WTC11 (cell line): ENCODE results near the gene SMARCD2. TPM values are rescaled to one million over a fixed set of nuclear protein-coding genes. Genes with fewer than 3 reads are reported as not detected.

Experiments
- ARID4B ChIP-seq: sonication (generic); formaldehyde crosslinking; IDR thresholded peaks from 2 replicates; pipeline ENCODE4 v1.8.0; 2023; ENCODE audit warnings: missing genetic modification reagents, mild to moderate bottlenecking, borderline replicate concordance
- CBFB ChIP-seq: sonication (generic); formaldehyde crosslinking; IDR thresholded peaks from 2 replicates; pipeline ENCODE4 v1.8.1; 2022; ENCODE audit warnings: mild to moderate bottlenecking, low read depth, missing genetic modification reagents
- CREB1 ChIP-seq: sonication (generic); formaldehyde crosslinking; IDR thresholded peaks from 2 replicates; pipeline ENCODE4 v1.8.0; 2023; ENCODE audit warnings: mild to moderate bottlenecking, missing genetic modification reagents
- ELF4 ChIP-seq: sonication (generic); formaldehyde crosslinking; IDR thresholded peaks from 2 replicates; pipeline ENCODE4 v1.8.1; 2022; ENCODE audit warnings: low read depth, mild to moderate bottlenecking, moderate library complexity, missing genetic modification reagents
- ERG ChIP-seq: fragments of 250-450 bp; sonication (Bioruptor Pico); IDR thresholded peaks from 2 replicates; pipeline ENCODE4 v1.8.0; 2021; ENCODE audit warnings: mild to moderate bottlenecking
- ESRRA ChIP-seq: sonication (generic); formaldehyde crosslinking; IDR thresholded peaks from 2 replicates; pipeline ENCODE4 v1.8.1; 2022; ENCODE audit warnings: mild to moderate bottlenecking, missing genetic modification reagents, borderline replicate concordance
- FOXJ3 ChIP-seq: sonication (generic); formaldehyde crosslinking; IDR thresholded peaks from 2 replicates; pipeline ENCODE4 v1.9.0; 2021; ENCODE audit warnings: missing genetic modification reagents, mild to moderate bottlenecking, borderline replicate concordance
- IRF1 ChIP-seq: sonication (generic); formaldehyde crosslinking; IDR thresholded peaks from 2 replicates; pipeline ENCODE4 v1.8.0; 2023; ENCODE audit warnings: missing genetic modification reagents
- IRF2 ChIP-seq: sonication (generic); formaldehyde crosslinking; IDR thresholded peaks from 2 replicates; pipeline ENCODE4 v1.8.0; 2022; ENCODE audit warnings: low read depth, missing genetic modification reagents, borderline replicate concordance
- JAZF1 ChIP-seq: fragments of 250-450 bp; sonication (Bioruptor Pico); IDR thresholded peaks from 2 replicates; pipeline ENCODE4 v1.9.0; 2021; ENCODE audit warnings: moderate library complexity, mild to moderate bottlenecking, inconsistent platforms
- MLX ChIP-seq: sonication (generic); formaldehyde crosslinking; IDR thresholded peaks from 2 replicates; pipeline ENCODE4 v1.8.1; 2023; ENCODE audit warnings: mild to moderate bottlenecking, missing genetic modification reagents, moderate library complexity
- MXD4 ChIP-seq: fragments of 250-450 bp; sonication (Bioruptor Pico); IDR thresholded peaks from 2 replicates; pipeline ENCODE4 v1.8.0; 2021; ENCODE audit warnings: mild to moderate bottlenecking, moderate library complexity, borderline replicate concordance
- NFATC4 ChIP-seq: fragments of 250-450 bp; sonication (Bioruptor Pico); IDR thresholded peaks from 2 replicates; pipeline ENCODE4 v1.9.0; 2021; ENCODE audit warnings: mild to moderate bottlenecking
- NFE2L1 ChIP-seq: sonication (generic); formaldehyde crosslinking; IDR thresholded peaks from 2 replicates; pipeline ENCODE4 v1.8.1; 2023; ENCODE audit warnings: missing genetic modification reagents
- RORB ChIP-seq: fragments of 250-450 bp; sonication (Bioruptor Pico); IDR thresholded peaks from 2 replicates; pipeline ENCODE4 v1.9.0; 2021; ENCODE audit warnings: mild to moderate bottlenecking
- SMAD4 ChIP-seq: sonication (generic); formaldehyde crosslinking; IDR thresholded peaks from 2 replicates; pipeline ENCODE4 v1.8.0; 2022; ENCODE audit warnings: mild to moderate bottlenecking, missing genetic modification reagents
- TP53 ChIP-seq: sonication (generic); formaldehyde crosslinking; IDR thresholded peaks from 2 replicates; pipeline ENCODE4 v1.8.1; 2023; ENCODE audit warnings: mild to moderate bottlenecking, missing genetic modification reagents
- ZNF138 ChIP-seq: sonication (generic); formaldehyde crosslinking; conservative IDR thresholded peaks from 2 replicates; pipeline ENCODE4 v1.8.1; 2022; ENCODE audit warnings: mild to moderate bottlenecking, moderate library complexity, missing genetic modification reagents
- ZNF219 ChIP-seq: sonication (generic); formaldehyde crosslinking; IDR thresholded peaks from 2 replicates; pipeline ENCODE4 v1.8.0; 2023; ENCODE audit warnings: missing genetic modification reagents, mild to moderate bottlenecking, borderline replicate concordance
- ZNF263 ChIP-seq: sonication (generic); formaldehyde crosslinking; IDR thresholded peaks from 2 replicates; pipeline ENCODE4 v1.8.1; 2022; ENCODE audit warnings: low read depth, mild to moderate bottlenecking, moderate library complexity, missing genetic modification reagents
- ZNF317 ChIP-seq: sonication (generic); formaldehyde crosslinking; IDR thresholded peaks from 2 replicates; pipeline ENCODE4 v1.8.1; 2023; ENCODE audit warnings: low read depth, mild to moderate bottlenecking, moderate library complexity, missing genetic modification reagents, borderline replicate concordance
- ZNF396 ChIP-seq: fragments of 250-450 bp; sonication (Bioruptor Pico); IDR thresholded peaks from 2 replicates; pipeline ENCODE4 v1.8.0; 2021; ENCODE audit warnings: mild to moderate bottlenecking, moderate library complexity, borderline replicate concordance
- ZNF416 ChIP-seq: fragments of 250-450 bp; sonication (Bioruptor Pico); IDR thresholded peaks from 2 replicates; pipeline ENCODE4 v1.9.0; 2021; ENCODE audit warnings: mild to moderate bottlenecking, inconsistent platforms
- ZNF425 ChIP-seq: fragments of 250-450 bp; sonication (Bioruptor Pico); conservative IDR thresholded peaks from 2 replicates; pipeline ENCODE4 v1.9.0; 2021; ENCODE audit warnings: mild to moderate bottlenecking
- ZNF532 ChIP-seq: fragments of 250-450 bp; sonication (Bioruptor Pico); IDR thresholded peaks from 2 replicates; pipeline ENCODE4 v1.9.0; 2021; ENCODE audit warnings: mild to moderate bottlenecking, borderline replicate concordance
- total RNA-seq: library from RNA; stranded (reverse); gene quantifications from 3 replicates; pipeline ENCODE4 v1.2.3, GENCODE V29; 2021

SMARCD2 gene
- total RNA-seq, 1 experiment from 2014 or later, result 106 TPM

- TF ChIP-seq ZNF219 (CRISPR knock-in tag) (no peak; the same call in 1 of the 2 replicates), CREB1 (CRISPR knock-in tag) (peak; percentile 91), NFE2L1 (CRISPR knock-in tag) (peak; percentile 98), ERG (CRISPR knock-in tag) (no peak), NFATC4 (CRISPR knock-in tag) (no peak), ARID4B (CRISPR knock-in tag) (peak; percentile 32; the same call in 1 of the 2 replicates), ZNF138 (CRISPR knock-in tag) (peak; percentile 82), IRF1 (CRISPR knock-in tag) (peak; percentile 81), IRF2 (0 out of 2 replicates have a peak, but pooled peaks have one; percentile 85), JAZF1 (CRISPR knock-in tag) (no peak), MXD4 (CRISPR knock-in tag) (no peak), CBFB (CRISPR knock-in tag) (0 out of 2 replicates have a peak, but pooled peaks have one; percentile 28), TP53 (peak; percentile 95), ZNF396 (no peak), ZNF532 (CRISPR knock-in tag) (no peak), MLX (no peak), ZNF416 (CRISPR knock-in tag) (no peak), ZNF263 (CRISPR knock-in tag) (0 out of 2 replicates have a peak, but pooled peaks have one; percentile 4), ZNF425 (no peak), ZNF317 (CRISPR knock-in tag) (0 out of 2 replicates have a peak, but pooled peaks have one; percentile 24), ELF4 (CRISPR knock-in tag) (peak; percentile 90), FOXJ3 (CRISPR knock-in tag) (no peak; the same call in 1 of the 2 replicates), RORB (CRISPR knock-in tag) (no peak), SMAD4 (CRISPR knock-in tag) (no peak), ESRRA (CRISPR knock-in tag) (no peak; the same call in none of the 2 replicates)
These were observed 6.6 kb upstream of the SMARCD2 start (continued) for GRCh38 chr17:63848834-63849689.
